H1 (cell line): Measurements from ENCODE around the gene ITSN1. TPM values are rescaled to one million over a fixed set of nuclear protein-coding genes. Genes with fewer than 3 reads are reported as not detected.

Experiments used
- BRCA1 ChIP-seq: IDR thresholded peaks from 2 replicates; pipeline ENCODE4 v1.6.1; 2012; ENCODE audit warnings: low read depth, low read length, improper control_type of control experiment
- JUN ChIP-seq: IDR thresholded peaks from 2 replicates; pipeline ENCODE4 v1.6.1; 2011; ENCODE audit warnings: low read depth, mild to moderate bottlenecking, improper control_type of control experiment, low read length
- polyA plus RNA-seq, 7 experiments: library from polyadenylated mRNA; depleted of rRNA in 3 of 7; stranded (reverse) in 5 of 7; unstranded in 2 of 7; fragments of >200 nt in 5 of 7; fragments of 200-250 nt in 2 of 7; gene quantifications; 1 replicate in 5 of 7; 2 replicates in 1 of 7; 4 replicates in 1 of 7; pipeline versions ENCODE4 v1.2.1 to v1.2.3, GENCODE V29; 2011 to 2013; ENCODE audit warnings: missing spikeins in 2 of 7, mixed read lengths in 2 of 7
- total RNA-seq: library from RNA; stranded (reverse); fragmentation: NEBNext Ultra II Directional; extraction: Animal tissue kit (Norgen Biotek cat#: 25700); gene quantifications from 2 replicates; pipeline ENCODE4 v1.2.1, GENCODE V29; 2021
- TF ChIP-seq, protein P1 (sequence below): fragments of 300-600 bp; sonication (generic); IDR thresholded peaks from 2 replicates; pipeline ENCODE4 v1.7.1; 2012; ENCODE audit warnings: low read length, moderate library complexity, mild to moderate bottlenecking, inconsistent platforms; ENCODE audit not compliant: insufficient replicate concordance

Gene ITSN1
- total and polyA plus RNA-seq, 2 of the 8 experiments (the other 6 are each of a cell fraction or from before 2014, with no cell fraction given) = 60.8 to 78.1 TPM

GRCh38 chr21:33662046-33662445 lies 19.7 kb downstream of the ITSN1 start (continued):
- TF ChIP-seq, protein P1, sequence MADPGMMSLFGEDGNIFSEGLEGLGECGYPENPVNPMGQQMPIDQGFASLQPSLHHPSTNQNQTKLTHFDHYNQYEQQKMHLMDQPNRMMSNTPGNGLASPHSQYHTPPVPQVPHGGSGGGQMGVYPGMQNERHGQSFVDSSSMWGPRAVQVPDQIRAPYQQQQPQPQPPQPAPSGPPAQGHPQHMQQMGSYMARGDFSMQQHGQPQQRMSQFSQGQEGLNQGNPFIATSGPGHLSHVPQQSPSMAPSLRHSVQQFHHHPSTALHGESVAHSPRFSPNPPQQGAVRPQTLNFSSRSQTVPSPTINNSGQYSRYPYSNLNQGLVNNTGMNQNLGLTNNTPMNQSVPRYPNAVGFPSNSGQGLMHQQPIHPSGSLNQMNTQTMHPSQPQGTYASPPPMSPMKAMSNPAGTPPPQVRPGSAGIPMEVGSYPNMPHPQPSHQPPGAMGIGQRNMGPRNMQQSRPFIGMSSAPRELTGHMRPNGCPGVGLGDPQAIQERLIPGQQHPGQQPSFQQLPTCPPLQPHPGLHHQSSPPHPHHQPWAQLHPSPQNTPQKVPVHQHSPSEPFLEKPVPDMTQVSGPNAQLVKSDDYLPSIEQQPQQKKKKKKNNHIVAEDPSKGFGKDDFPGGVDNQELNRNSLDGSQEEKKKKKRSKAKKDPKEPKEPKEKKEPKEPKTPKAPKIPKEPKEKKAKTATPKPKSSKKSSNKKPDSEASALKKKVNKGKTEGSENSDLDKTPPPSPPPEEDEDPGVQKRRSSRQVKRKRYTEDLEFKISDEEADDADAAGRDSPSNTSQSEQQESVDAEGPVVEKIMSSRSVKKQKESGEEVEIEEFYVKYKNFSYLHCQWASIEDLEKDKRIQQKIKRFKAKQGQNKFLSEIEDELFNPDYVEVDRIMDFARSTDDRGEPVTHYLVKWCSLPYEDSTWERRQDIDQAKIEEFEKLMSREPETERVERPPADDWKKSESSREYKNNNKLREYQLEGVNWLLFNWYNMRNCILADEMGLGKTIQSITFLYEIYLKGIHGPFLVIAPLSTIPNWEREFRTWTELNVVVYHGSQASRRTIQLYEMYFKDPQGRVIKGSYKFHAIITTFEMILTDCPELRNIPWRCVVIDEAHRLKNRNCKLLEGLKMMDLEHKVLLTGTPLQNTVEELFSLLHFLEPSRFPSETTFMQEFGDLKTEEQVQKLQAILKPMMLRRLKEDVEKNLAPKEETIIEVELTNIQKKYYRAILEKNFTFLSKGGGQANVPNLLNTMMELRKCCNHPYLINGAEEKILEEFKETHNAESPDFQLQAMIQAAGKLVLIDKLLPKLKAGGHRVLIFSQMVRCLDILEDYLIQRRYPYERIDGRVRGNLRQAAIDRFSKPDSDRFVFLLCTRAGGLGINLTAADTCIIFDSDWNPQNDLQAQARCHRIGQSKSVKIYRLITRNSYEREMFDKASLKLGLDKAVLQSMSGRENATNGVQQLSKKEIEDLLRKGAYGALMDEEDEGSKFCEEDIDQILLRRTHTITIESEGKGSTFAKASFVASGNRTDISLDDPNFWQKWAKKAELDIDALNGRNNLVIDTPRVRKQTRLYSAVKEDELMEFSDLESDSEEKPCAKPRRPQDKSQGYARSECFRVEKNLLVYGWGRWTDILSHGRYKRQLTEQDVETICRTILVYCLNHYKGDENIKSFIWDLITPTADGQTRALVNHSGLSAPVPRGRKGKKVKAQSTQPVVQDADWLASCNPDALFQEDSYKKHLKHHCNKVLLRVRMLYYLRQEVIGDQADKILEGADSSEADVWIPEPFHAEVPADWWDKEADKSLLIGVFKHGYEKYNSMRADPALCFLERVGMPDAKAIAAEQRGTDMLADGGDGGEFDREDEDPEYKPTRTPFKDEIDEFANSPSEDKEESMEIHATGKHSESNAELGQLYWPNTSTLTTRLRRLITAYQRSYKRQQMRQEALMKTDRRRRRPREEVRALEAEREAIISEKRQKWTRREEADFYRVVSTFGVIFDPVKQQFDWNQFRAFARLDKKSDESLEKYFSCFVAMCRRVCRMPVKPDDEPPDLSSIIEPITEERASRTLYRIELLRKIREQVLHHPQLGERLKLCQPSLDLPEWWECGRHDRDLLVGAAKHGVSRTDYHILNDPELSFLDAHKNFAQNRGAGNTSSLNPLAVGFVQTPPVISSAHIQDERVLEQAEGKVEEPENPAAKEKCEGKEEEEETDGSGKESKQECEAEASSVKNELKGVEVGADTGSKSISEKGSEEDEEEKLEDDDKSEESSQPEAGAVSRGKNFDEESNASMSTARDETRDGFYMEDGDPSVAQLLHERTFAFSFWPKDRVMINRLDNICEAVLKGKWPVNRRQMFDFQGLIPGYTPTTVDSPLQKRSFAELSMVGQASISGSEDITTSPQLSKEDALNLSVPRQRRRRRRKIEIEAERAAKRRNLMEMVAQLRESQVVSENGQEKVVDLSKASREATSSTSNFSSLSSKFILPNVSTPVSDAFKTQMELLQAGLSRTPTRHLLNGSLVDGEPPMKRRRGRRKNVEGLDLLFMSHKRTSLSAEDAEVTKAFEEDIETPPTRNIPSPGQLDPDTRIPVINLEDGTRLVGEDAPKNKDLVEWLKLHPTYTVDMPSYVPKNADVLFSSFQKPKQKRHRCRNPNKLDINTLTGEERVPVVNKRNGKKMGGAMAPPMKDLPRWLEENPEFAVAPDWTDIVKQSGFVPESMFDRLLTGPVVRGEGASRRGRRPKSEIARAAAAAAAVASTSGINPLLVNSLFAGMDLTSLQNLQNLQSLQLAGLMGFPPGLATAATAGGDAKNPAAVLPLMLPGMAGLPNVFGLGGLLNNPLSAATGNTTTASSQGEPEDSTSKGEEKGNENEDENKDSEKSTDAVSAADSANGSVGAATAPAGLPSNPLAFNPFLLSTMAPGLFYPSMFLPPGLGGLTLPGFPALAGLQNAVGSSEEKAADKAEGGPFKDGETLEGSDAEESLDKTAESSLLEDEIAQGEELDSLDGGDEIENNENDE = no peak
- TF ChIP-seq BRCA1 (no peak), JUN (no peak)
